Bronchial epithelial cell (primary cell): ENCODE results near the gene HSPA12B. TPM values are rescaled to one million over a fixed set of nuclear protein-coding genes. Genes with fewer than 3 reads are reported as not detected.
A peak's percentile ranks its signal among the peaks of the same experiment; 100 is the strongest.

ENCODE experiments used
- DNase-seq: peaks from one replicate; pipeline ENCODE4 v3.0.0-alpha.2; 2010; ENCODE audit warnings: low read depth
- FAIRE-seq: peaks from 2 replicates; lab custom pipeline; 2011; peaks lifted over from hg19 to GRCh38; lab: Jason Lieb, UNC
- H3K27me3 ChIP-seq: 2 replicates; pipeline ENCODE4 v1.5.1; 2011; ENCODE audit warnings: low read length; ENCODE audit not compliant: control insufficient read depth, insufficient read depth
- H3K36me3 ChIP-seq: 2 replicates; pipeline ENCODE4 v1.5.1; 2011; ENCODE audit warnings: low read length; ENCODE audit not compliant: control insufficient read depth, insufficient read depth
- H3K4me3 ChIP-seq: 2 replicates; pipeline ENCODE4 v1.5.1; 2011; ENCODE audit warnings: mild to moderate bottlenecking, low read depth, low read length, control low read depth
- CTCF ChIP-seq: IDR thresholded peaks from 2 replicates; pipeline ENCODE4 v1.5.1; 2011; ENCODE audit warnings: mild to moderate bottlenecking, moderate library complexity, low read length, control low read depth, inconsistent platforms; ENCODE audit not compliant: insufficient read depth, severe bottlenecking
- total RNA-seq: library from RNA; depleted of rRNA; stranded (reverse); fragments of >200 nt; gene quantifications from 2 replicates; pipeline ENCODE4 v1.2.1, GENCODE V29; 2014

The HSPA12B gene
- total RNA-seq, 1 donor from 2014 or later, result not detected

DNA sequence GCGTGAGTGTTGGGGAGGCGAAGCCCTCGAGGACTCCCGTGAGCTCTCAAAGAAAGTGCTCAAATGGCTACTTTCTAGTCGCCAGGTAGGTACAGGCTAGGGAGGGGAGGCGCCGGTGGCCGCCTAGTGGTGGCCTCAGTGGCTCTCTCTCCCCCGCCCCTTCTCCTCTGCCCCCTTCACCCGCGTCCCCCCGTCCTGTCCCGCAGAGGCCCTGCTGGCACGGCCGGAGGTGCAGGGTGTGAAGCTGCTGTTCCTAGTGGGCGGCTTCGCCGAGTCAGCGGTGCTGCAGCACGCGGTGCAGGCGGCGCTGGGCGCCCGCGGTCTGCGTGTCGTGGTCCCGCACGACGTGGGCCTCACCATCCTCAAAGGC is 18.8 kb downstream of the HSPA12B start:
- no peak for DNase-seq
- Histone ChIP-seq H3K36me3 (no peaks in the 10 kb centered on the region), H3K27me3 (peaks cover 19% of the 10 kb centered on the region), H3K4me3 (peak overlapping the region; percentile 32)
- FAIRE-seq, result no peak
- peak; percentile 26 for TF ChIP-seq CTCF

DNA sequence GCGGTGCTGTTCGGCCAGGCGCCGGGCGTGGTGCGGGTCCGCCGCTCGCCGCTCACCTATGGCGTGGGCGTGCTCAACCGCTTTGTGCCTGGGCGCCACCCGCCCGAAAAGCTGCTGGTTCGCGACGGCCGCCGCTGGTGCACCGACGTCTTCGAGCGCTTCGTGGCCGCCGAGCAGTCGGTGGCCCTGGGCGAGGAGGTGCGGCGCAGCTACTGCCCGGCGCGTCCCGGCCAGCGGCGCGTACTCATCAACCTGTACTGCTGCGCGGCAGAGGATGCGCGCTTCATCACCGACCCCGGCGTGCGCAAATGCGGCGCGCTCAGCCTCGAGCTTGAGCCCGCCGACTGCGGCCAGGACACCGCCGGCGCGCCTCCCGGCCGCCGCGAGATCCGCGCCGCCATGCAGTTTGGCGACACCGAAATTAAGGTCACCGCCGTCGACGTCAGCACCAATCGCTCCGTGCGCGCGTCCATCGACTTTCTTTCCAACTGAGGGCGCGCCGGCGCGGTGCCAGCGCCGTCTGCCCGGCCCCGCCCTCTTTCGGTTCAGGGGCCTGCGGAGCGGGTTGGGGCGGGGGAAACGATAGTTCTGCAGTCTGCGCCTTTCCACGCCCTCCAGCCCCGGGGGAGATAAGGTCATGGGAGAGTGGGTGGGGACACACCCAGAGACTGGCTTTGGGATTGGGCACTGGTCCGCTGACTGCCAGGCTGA is 19.3 kb downstream of the HSPA12B start:
- H3K36me3 ChIP-seq, result no peaks in the 10 kb centered on the region
- H3K27me3 ChIP-seq, result peaks cover 19% of the 10 kb centered on the region
- no peak for FAIRE-seq
- peak; percentile 45 for DNase-seq
- no peak for TF ChIP-seq CTCF
- H3K4me3 ChIP-seq, result peak overlapping the region; percentile 32

DNA sequence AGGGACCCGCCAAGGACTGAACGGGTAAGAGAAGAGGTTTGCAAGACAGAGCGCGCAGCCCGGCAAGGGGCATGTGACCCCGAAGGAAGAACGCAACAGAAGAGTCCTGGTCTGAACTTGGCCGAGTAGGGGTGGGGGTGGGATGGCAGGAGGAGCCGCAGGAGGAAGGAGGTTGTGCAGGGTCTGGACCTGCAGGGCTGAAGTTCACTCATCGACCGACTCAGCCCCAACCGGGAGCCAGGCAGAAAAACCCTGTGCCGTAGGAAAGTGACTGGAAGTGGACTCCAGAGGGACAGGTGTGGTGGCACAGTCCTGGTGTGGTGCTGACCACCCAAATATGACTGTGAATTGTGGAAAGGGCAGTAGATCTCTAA is 19.9 kb downstream of the HSPA12B start:
- no peak for DNase-seq
- Histone ChIP-seq H3K36me3 (no peaks in the 10 kb centered on the region), H3K27me3 (peaks cover 19% of the 10 kb centered on the region), H3K4me3 (peak overlapping the region; percentile 32)
- no peak for TF ChIP-seq CTCF
- FAIRE-seq, result no peak

- peak; percentile 61 for DNase-seq
- TF ChIP-seq CTCF, result peak; percentile 94
- peak; percentile 36 for FAIRE-seq
- Histone ChIP-seq H3K36me3 (no peaks in the 10 kb centered on the region), H3K27me3 (peaks cover 19% of the 10 kb centered on the region), H3K4me3 (no peak overlapping the region)
Observed at GRCh38 chr20:3753098-3753497, 20.6 kb downstream of the HSPA12B start.

GRCh38 chr20:3753501-3754275 is 21.2 kb downstream of the HSPA12B start:
- Histone ChIP-seq H3K4me3 (no peak overlapping the region), H3K27me3 (peaks cover 17% of the 10 kb centered on the region), H3K36me3 (peaks cover 3% of the 10 kb centered on the region)
- DNase-seq (no peak), FAIRE-seq (no peak)
- no peak for TF ChIP-seq CTCF
